HG03045 (cell line): Measurements from ENCODE around the gene FNDC11.
"Not testable (repeated sequence)": the region's sequence is repeated elsewhere in the genome, so short reads cannot be mapped to it uniquely, and the experiment has no call there.

Experiments
- ATAC-seq: cut with Tn5 transposase; IDR thresholded peaks from one replicate; pipeline ENCODE4 v1.9.1; 2021; ENCODE audit warnings: mild to moderate bottlenecking, moderate library complexity; ENCODE audit not compliant: unreplicated experiment

Gene FNDC11

GRCh38 chr20:63595416-63596127 is 41.6 kb downstream of the FNDC11 start:
- ATAC-seq = no peak

GRCh38 chr20:63596423-63596822 is 42.5 kb downstream of the FNDC11 start:
- ATAC-seq = no peak

- no peak for ATAC-seq
Measured at GRCh38 chr20:63597651-63598478, 43.9 kb downstream of the FNDC11 start.

GRCh38 chr20:63598479-63599395 is 44.8 kb downstream of the FNDC11 start:
- no peak for ATAC-seq

- no peak for ATAC-seq
Measured at GRCh38 chr20:63599396-63600050, 45.6 kb downstream of the FNDC11 start.

- not testable (repeated sequence) for ATAC-seq
Measured at GRCh38 chr20:63601679-63602078, 47.7 kb downstream of the FNDC11 start.

GRCh38 chr20:63602321-63602720 is 48.4 kb downstream of the FNDC11 start:
- ATAC-seq = no peak
